GM12873 (cell line): ENCODE results near the gene MIOS.

Experiments
- TF ChIP-seq, protein P1 (sequence below): IDR thresholded peaks from 2 replicates; pipeline ENCODE4 v1.5.1; 2012; ENCODE audit warnings: low read depth, mild to moderate bottlenecking, moderate library complexity, low read length, control low read depth; ENCODE audit not compliant: insufficient read depth; ENCODE audit errors: missing control alignments

Gene MIOS

GRCh38 chr7:7613210-7613609 is 46.5 kb downstream of the MIOS start:
- TF ChIP-seq, protein P1, sequence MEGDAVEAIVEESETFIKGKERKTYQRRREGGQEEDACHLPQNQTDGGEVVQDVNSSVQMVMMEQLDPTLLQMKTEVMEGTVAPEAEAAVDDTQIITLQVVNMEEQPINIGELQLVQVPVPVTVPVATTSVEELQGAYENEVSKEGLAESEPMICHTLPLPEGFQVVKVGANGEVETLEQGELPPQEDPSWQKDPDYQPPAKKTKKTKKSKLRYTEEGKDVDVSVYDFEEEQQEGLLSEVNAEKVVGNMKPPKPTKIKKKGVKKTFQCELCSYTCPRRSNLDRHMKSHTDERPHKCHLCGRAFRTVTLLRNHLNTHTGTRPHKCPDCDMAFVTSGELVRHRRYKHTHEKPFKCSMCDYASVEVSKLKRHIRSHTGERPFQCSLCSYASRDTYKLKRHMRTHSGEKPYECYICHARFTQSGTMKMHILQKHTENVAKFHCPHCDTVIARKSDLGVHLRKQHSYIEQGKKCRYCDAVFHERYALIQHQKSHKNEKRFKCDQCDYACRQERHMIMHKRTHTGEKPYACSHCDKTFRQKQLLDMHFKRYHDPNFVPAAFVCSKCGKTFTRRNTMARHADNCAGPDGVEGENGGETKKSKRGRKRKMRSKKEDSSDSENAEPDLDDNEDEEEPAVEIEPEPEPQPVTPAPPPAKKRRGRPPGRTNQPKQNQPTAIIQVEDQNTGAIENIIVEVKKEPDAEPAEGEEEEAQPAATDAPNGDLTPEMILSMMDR: no peak

- TF ChIP-seq, protein P1: no peak
Measured at GRCh38 chr7:7614018-7614741, 47.5 kb downstream of the MIOS start.

- TF ChIP-seq, protein P1: no peak
Measured at GRCh38 chr7:7617550-7617949, 50.9 kb downstream of the MIOS start.

DNA sequence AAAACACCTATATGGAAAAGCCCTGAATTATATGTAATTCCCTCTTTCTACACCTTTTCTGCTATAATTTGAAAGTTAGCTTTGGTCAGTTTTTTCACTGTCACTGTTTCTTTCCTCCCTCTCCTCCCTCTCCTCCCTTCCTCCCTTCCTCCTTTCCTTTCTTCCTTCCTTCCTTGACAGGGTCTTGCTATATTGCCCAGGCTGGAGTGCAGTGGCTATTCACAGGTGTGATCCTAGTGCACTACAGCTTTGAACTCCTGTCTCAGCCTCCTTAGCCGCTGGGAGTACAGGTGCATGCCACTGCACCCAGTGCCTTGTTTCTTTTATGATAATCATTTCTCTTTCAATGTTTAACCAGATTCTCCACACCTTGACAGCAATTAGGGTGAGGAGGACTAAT is 51.7 kb downstream of the MIOS start:
- TF ChIP-seq, protein P1: no peak

- TF ChIP-seq, protein P1: no peak
Measured at GRCh38 chr7:7620236-7620635, 53.6 kb downstream of the MIOS start.

DNA sequence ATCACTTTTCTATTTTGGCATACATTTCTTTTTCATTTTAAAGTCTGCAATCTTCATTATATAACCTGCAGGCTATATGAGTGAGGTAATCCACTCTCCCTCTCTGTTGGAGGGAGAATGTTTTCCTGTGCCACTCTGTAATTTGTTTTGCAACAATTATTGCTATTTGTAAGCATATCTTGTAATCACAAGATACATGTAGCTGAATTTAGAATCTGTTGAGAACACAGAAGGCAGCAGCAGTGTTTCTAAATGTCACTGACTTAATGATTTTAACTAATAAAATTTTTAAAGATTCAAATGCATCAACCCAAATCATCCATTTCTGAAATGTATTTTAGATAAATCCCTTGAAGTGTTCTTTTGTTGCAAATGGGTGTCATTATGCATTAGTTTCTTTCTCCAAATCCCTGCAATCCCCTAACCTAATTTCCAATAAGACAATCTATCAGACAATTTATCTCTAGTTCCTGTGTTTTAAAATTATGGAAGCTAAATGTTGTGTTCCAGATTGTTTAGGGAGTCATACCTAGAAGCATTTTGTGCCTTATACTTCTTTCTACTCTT is 54.0 kb downstream of the MIOS start:
- TF ChIP-seq, protein P1: no peak

GRCh38 chr7:7628476-7628875 is 61.8 kb downstream of the MIOS start:
- TF ChIP-seq, protein P1: no peak
